IPS DF 4.7 (cell line): ENCODE data around the gene ODAD2.

ENCODE experiments used
- DNase-seq: peaks from one replicate; pipeline ENCODE4 v3.0.0-alpha.2; 2013; ENCODE audit warnings: low spot score; ENCODE audit errors: extremely low read depth

The ODAD2 gene

DNA sequence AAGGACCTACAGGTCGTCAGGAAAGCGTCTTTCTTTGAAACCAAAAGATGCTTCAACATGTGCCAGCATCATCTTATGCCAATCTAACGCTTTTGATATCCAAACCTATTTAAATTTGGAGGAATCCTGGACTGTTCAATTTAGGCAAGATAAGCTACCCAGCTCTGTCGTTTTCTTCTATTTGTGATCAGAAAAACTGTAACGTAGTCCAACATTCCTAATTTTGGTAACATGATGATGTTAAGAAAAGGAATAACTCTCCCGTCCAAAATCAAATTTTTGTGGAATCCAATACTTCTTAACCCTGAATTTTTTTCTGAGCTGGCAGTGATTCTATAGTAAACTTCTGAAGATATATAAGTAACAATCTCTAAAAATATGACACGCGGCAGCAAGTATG is 160.0 kb downstream of the ODAD2 start:
- DNase-seq, result no peak

DNA sequence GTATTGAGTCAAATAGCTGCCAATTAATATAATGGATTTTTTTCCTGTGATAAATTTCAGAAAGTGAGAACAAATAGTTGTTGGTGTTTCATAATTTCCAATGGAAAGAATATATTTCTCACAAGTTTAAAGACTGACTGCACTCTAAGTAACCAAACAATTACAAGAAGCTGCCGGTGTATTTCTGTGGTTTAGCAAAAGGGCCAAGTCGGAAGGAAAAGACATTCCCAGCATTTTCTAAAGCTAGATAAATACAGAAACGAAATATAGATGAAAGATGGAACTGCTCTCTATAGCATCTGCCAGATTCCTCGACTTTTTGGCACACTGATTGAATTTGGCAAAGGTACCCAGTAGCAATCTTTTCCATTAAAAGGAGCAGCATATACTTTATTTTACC is 160.5 kb downstream of the ODAD2 start:
- no peak for DNase-seq

DNA sequence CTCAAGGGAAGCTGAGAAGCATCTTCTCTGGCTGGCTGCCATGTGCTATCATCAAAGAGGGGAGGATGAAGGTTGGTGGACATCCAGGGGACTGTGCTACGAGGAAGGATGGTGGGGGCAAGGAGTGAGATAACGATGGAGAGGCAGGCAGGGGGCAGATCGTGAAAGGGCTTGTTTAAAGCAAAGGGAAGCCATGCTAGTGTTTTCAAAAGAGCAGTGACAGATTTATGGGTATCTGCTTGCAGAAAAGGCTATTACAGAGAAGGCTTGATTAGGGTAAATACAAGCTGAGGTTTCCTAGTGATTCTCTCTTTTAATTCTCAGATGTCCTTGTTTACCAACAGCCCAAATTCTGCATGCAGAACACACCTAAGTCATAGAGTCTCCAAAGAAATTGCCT is 164.4 kb downstream of the ODAD2 start:
- no peak for DNase-seq

DNA sequence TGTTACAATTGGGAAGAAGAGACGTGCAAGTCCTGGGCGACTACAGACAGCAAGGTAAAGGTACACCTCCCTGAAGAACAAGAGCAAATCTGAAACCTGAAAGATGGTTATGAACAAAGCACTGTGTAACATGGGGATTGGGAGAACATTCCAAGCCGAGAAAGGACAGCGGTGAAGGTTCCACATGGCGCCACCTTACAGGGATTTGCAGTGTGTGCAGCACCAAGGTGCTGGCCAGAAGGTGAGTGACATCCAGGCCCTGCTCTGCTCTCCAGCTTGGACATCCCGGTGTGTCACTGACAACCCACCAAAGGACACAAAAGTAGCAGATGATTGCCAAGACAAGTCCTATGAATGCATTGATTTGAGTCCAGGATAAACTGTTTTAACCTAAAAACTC is 165.1 kb downstream of the ODAD2 start:
- no peak for DNase-seq

DNA sequence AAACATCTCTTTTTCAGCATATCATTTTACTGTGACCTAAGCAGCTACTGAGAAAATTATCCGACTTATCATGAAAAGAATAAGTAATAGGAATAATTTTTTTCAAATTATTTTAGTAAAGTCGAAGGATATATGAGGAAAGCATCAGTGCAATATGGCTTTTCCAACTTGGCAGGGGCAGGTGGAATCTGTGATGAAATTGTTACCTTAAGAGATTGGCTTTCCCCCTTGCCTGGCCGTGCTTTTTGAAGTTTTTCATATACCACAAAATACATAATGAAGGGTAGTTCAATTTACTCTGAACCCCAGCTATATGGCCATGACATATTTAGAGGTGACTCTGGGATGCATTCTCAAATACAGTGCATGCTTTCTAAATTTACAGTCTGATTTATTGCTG is 166.1 kb downstream of the ODAD2 start:
- no peak for DNase-seq

DNA sequence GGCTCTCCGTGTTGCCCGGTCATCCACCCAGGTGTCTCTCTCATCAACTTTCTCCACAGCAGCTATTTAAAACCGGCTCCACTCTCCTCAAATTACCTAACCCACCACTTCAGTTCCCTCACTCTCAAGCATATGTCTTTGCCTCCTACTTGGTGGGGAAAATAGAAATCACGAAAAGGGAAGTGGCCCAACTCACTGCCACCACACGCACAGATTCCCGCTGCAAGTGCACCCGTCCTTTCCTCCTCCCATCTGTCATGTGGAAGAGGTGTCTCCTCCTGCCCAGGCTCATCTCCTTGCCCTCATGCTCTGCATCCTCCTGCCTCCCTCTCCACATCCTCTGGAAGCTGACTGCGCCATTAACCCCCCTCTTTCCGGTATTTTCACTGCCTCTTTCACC is 172.5 kb downstream of the ODAD2 start:
- no peak for DNase-seq

DNA sequence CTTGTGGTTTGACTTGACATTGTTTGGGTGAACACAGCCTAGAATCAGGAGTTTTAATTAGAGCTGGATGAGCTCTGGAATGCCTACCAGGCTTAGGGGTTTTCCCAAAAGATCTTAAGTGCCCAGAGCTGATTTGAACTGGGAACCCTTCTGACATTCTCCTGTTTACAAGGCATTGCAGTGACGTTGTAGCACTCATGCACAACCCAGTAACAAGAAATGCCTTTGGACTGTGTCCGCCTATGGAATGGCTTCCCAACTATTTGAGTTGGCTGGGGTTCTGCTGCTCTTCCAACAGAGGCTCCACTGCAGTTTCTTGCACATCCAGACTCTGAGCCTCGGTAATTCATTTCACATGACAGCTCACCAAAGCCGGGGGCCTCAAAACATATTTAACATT is 176.6 kb downstream of the ODAD2 start:
- DNase-seq, result no peak

DNA sequence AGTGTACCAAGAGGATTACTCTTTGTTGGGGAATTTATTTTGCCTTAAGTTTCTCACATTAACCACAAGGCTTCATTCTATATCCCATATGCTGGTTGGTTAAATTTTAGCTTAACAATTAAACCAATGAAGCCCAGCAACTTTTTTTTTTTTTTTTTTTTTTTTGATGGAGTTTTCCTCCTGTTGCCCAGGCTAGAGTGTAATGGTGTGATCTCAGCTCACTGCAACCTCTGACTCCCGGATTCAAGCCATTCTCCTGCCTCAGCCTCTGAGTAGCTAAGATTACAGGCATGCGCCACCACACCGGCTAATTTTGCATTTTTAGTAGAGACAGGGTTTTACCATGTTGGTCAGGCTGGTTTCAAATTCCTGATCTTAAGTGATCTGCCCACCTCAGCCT is 178.2 kb downstream of the ODAD2 start:
- DNase-seq, result no peak

DNA sequence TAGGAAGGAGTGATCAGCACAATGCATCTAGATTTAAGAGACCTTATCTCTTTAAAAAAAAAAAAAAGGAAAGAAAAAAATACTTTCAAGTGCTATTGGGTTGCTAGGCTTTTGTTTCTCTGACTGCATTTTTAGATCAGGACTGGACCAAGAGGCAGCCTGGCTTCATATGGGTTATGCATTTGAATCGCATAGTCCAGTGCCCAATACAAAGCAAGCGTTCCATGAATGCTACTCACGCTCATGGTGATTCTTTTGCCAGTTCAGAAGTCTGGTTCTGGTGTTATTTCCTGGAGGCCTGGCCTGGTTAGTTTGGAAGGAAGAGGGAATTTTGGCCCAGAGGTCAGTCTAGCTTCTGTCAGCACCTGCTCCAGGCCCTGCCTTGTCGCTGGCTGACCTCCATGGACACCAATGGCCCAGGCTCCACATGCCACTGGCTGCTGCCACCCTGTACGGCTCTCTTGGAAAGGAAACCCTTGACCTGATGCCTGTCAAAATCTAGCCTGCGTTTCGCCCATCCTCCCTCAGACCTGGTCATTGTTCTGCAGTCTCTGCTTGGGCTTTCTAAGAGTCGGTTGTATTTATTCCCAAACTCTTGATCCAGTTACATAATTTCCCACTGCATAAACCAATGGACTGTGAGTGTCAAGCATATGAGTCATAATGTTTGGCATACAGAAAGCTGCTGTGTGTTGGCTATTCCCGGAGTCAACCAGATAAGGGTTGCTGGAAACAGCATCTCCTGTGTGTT is 178.9 kb downstream of the ODAD2 start:
- no peak for DNase-seq

DNA sequence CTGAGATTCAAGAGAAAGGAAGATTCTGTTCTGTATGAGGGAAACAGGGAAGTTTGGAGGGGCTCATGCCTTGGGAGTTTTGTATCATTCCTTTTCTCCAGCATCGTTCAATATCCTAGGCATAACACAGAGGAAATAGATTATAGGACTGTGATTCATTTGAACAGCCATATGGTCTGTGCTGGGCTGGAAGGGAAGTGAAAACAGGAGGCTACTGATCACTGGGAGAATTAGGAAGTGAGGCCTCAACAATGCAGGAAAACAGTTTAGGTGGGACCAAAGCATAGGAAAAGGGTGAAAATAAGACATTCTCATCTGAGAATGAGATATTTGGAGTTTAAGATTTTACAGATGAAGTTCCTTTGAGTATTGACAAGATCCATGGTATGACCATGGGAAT is 182.6 kb downstream of the ODAD2 start:
- DNase-seq, result no peak

DNA sequence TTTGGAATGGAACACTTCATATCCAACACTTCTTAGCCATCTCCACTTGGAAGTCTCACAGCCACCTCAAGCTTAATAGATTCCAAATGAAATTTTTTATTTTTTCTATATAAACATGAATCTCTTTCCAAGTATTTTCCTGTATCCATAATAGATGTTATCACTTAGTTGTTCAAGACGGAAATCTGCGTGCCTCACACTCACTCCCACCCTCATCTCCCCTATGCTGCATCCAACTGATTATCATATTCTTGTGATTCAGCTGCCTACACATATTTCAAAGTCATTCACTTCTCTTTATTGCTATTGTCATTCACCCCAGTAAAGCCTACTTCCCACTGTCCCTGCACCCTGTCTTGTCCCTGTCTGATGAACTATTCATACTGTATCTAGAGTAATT is 183.0 kb downstream of the ODAD2 start:
- no peak for DNase-seq

DNA sequence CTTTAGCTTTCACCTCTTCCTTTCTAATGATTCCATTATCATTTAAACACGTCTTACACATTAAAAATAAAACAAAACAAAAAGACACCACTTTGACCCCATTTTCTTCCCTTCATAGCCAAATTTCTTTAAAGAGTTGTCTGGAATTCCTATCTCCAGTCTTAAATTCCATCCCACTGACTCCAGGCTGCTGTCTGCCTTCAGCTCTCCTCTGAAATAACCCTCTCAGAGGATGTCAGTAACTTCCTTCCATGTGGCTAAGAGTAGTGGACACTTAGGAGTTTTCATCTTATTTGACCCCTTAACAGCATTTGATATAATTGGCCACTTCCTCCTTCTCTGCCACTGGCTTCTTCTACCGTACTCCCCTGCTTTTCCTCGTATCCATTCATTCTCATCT is 183.6 kb downstream of the ODAD2 start:
- DNase-seq, result no peak

DNA sequence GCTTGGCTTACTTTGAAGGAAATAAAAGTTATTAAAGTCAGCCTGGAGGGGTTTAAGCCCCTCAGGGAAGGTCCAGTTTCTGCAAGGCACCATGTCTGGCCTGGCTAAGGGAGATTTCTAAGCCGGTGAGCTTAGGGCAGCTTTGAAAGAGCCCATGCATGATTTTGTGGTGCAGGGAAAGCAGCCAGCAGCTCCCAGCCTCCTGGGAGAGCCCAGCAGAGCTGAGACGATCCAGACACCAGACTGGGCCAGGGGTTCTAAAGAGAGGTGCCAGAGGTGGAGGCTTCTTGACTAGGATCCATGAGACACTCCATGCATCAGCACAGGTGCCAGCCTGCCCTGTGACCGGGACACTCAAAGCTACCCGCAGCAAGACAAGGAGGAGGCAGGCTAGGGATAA is 193.7 kb downstream of the ODAD2 start:
- no peak for DNase-seq

DNA sequence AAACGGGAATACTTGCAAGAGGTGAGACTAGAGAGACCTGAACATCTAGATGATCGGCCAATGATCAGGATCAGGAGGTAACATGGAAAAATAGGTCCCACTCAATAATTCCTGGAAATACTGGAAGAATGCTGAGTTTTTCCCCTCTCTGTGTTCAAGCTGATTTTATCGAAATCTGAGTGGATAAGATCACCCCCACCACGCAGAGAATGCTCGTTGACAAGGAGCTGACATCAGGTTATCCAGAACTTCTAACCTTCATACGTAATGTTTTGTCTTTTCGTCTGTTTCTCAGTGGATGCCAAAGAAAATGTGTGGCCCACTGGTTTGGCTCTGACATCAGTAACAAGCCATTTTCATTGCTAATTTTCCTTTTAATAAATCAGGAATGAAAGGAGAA is 194.7 kb downstream of the ODAD2 start:
- no peak for DNase-seq

DNA sequence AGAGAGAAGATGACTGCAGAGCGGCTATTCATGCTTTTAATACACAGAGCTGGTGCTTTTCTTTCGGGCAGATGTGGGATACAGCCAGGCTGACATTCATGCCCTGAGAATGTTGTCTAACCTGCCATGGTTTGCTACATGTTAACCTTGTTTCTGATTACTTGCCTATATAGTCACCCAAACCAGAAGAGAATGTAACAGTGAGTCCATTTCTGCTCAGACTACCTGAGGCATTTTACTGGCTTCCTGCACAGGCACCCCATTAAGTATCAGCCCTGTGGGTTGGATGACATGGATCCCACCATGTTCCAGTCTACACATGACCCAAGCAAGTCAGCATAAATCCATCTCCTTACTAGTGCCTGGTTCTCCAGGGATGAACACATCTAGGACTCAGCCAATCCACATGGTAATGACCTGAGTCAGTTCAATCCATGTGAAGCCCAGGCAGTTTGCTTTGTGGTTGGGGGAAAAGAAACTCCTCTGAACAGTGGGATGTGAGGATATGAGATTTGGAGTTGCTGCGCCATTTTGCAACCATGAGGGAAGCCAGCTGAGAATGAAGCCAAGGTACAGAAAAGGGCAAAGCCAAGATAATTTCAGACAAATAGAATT is 197.6 kb downstream of the ODAD2 start:
- DNase-seq, result no peak

DNA sequence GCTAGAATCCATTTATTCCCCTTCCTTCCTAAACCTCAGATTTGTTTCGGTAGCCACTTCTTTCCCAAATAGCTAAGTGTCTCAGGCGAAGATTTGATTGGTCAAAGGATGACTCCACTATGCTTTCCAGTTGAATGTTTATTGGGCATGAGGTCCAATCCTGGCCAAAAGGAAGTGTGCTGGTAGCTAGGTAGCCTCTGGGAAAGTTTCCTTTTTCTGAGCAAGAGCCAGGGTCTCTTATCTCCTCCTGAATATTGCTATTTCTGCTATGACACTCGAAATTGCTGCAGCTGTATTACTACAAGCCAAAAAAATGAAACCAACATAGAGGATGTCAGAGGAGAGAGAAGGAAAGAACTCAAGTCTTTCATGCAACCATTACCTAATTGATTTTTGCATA is 199.8 kb downstream of the ODAD2 start:
- no peak for DNase-seq

DNA sequence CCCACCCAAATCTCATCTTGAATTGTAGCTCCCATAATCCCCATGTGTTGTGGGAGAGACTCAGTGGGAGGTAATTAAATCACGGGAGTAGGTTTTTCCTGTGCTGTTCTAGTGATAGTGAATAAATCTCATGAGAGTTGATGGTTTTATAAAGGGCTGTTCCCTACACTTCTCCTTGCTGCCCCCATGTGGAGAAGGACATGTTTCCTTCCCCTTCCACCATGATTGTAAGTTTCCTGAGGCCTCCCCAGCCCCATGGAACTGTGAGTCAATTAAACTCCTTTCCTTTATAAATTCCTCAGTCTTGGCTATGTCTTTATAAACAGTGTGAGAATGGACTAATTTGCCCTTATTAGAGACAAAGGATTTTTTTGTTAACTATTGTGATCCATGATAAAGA is 204.7 kb downstream of the ODAD2 start:
- DNase-seq, result no peak

DNA sequence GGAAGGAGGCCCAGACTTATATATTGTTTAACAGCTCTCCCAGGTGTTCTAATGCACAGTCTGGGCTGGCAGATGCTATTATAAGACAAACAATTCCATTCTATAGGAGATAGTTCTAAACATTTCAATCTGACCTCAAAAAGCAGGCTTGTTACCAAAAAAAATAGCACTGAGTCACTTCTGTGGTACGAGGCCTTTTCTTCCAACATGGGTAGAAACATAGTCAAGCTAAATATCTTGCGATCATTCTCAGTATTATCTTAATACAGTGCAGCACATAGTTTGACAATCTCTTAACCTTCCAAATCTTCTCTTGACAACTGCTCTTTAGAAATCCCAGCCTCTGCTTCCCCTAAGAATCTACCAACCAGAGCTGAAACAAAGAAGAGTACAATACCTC is 206.7 kb downstream of the ODAD2 start:
- no peak for DNase-seq

DNA sequence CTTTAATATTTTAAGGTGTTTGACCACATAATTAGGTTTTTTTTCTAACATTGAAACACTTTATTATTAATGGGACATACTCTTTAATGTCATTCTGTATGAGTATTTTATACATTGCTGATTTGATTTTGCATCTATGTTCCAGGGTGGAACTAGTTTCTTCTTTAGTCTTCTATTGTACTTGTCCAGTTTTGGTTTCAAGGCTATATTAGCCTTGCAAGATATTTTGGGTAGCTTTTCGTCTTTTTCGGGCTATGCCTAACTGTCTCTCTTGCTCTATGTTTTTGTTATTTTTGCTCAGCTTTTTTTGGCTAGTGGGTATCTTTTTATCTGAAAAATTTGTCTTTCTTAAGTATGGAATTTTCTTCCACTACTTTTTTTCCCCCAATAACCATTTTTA is 214.6 kb downstream of the ODAD2 start:
- DNase-seq, result no peak

DNA sequence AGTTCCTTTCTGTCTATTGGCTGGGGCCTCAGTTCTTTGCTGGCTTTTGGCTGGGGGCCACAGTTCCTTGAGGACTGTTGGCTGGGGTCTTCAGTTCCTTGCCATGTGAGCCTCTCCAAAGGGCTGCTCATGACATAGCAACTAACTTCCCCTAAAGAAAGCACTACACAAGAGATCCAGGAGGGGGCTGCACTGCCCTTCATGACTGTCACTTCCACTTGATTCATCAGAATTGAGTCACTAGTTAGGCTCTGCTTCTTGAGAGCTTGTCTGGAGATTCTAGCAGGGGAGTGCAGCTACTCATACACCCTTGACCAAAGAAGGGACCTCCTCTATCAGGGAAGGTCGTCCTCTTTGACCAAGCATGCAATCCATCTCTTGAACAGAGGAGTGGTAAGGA is 215.2 kb downstream of the ODAD2 start:
- peak; percentile 14 for DNase-seq

DNA sequence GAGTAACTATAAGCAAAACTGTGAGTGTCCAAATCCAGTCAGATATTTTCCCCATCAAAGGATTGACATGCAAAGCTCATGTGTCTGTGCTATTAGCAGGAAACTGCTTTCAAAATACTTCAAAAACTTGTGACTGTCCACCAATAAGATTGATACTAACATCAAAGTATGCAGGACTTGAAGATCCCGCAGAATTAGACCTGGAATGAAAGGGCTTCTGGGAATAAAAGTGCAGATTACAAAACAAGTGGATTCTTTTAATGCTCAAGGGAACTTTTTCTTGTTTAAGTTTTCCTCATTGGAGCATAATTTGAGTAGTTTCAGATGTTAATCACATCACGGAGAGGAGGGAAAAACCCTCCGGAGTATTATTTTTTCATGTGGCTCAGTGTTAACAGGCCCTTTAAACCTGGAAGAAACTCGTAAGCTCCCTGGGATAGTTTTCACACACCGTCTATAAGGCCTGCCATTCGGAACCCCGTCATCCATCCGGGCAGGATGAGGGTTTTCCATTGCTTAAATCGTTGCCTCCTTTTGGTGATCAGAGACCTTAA is 219.3 kb downstream of the ODAD2 start:
- no peak for DNase-seq

DNA sequence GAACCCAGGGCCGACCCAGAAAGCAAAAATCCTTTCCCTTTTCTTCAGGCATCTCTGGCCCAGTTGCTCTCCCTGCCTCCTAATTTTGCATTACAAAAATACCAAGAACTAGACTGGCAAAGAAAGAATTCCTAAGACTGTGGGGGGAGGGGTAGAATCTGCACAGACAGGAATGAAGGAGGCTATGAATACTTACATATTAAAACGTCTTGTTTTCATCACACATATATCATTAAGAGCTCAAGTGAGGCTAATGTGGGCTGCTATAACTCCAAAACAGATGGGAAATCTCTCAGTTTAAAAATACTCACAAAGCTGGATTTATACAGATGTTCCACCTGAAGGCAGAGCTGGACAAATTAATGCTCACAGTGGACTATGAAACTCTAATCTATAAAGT is 224.0 kb downstream of the ODAD2 start:
- DNase-seq, result no peak

DNA sequence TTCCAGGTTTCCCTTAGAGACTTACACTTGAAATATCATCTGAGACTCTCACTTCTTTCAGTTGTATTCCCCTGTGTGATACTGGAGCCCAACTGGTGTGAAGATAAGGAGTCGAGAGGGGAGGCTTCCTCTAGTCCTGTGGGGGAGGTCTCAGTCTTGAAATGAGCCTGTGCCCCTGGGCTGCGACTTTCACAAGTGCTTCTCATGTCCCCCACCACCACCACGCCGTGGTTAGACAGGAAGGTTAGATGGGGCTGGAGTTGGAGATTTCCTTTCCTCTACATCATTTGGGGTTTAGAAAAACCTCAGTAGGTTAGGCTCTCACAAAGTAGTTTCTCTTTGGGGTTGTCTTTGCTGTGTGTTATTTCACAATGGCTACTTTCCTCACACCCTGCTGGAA is 227.6 kb downstream of the ODAD2 start:
- no peak for DNase-seq
